Activated CD4-positive, alpha-beta T cell treated with anti-CD3 and anti-CD28 coated beads, Interleukin-2, amount 50 U/mL, for 24 hours (primary cell): ENCODE results near the gene CACNA1E.

Experiments
- DNase-seq, 2 donors: peaks; one replicate each; pipeline ENCODE4 v3.0.0-alpha.2; 2020; ENCODE audit warnings: low read depth in 1 of 2, low spot score in 1 of 2

CACNA1E gene

DNA sequence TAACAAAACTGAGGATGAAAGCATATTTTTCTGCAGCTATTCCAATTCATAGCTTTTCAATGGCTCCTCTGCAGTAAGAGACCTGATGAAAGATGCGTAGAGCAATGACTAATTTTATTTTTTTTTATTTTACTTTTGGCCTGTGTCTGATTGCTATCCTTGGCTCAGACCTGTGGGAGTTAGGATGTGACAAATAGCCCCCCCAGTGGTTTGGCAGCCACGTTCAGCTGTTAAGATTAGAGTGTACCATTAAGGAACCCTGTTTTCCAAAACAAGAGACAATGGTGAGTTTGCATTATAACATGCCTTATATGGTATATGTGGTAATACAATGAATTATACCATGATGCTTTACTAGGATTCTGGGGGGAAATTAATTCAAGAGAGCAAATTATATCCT lies 264.7 kb downstream of the CACNA1E start:
- DNase-seq: no peak

DNA sequence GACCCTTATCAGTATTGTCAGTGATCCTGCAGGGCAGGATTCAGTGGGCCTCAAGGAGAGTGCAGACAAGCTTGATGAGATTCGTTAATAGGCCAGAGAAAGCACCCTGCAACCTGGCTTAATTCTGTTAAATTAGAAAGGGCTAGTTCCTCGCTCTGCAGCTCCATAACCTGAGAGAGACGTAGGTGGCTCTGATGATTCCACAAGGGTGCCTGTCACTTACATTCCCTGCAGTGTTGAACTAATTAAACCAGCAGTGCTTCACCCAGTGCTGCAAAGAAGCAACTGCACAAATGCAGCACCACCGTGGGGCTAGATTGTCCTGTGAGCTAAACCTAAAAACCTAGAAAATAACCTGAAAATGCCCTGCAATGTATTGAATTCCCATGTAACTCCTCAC lies 270.8 kb downstream of the CACNA1E start:
- no peak for DNase-seq

DNA sequence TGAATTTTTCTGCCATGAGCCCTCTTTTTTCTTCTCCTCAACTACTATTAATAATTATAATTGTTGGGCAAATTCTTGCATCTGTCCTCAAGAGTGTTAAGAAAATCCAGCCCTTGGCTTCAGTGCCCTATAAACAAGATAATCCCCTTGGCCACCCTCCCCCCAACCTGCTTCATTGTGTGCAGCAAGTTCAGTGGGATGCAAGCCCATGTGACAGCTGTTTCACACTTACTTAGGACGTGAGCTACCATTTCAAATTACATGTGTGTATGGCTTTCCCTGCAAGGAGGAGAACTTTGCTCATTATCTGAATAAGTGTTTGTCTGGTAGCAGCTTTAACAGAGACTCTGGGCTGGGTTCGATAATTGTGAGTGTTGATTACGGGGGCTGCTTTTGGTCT lies 276.2 kb downstream of the CACNA1E start:
- no peak for DNase-seq

DNA sequence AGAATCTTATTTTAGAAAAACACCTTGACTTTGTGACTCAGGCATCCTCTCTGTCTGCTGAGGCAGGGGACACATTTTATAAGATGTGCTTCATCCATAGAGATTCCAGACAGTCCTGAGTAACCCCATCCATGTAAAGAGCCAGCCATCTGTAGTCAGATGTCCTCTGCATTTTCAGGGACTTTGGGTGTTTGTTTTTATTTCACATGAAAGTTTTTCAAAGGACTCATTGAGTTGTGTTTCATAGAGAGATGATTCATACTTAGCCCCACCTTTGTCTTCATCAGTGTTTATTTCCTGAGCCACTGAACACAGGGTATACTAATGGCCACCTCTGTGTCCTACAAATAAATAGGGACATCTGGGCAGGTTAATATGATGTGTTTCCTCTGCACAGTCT lies 280.4 kb downstream of the CACNA1E start:
- no peak for DNase-seq

DNA sequence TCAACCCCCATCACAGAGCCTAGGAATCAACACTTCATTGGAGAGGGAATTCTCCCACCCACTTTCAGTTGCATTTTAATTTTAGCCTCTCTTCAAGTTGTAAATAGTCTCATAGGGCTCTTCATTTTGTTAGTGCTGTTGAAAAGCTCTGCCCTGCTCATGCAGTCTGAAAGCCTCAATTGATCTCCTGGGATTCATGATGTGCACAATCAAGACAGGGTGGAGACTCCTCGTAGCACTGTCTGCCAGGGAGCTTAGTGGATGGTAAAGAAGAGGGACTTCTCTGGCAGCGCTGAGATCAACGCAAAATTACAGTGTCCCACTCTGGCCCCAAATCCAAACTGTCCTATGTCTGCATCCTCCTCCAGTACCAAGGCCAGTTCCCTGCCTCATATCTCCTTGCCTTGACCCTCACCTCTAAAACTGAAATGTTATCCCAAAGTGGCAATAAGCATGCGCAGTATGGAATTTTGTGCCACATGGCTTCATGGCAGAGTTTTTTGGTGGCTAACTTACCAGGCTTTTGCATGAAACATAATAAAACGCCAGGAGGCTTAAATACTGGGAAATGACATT lies 282.2 kb downstream of the CACNA1E start:
- no peak for DNase-seq

DNA sequence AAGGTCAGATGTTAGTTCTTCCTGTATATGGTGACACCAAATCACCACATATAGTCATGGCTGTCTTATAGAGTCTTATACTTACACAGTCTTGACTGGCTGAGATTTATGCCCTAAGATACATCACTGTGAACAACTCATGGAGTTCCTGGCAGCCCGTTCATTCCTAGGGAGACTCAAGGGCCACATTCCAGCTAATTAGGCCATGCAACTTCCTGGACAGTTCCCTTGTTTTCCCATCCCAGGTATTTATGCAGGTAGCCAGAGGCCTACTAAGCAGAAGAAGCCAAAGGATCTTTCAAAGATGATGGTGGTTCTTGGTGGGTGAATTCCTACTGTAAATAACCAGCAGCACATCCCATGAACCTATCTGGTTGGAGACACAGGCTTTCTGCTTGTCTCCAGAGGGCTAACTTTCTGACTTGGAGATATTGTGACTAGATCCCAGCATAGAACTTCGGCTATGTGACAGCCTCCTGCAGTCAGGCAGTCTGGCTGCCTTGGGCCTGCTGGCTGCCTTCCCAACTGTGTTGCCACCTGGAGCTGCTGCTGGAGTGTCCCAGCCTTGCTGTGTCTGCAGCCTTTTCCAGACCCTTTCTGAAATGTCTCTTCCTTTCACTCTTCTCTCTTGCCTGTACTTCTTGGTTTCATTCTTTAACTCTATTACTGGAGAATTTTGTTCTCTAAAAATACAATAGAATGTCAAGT lies 283.8 kb downstream of the CACNA1E start:
- no peak for DNase-seq

DNA sequence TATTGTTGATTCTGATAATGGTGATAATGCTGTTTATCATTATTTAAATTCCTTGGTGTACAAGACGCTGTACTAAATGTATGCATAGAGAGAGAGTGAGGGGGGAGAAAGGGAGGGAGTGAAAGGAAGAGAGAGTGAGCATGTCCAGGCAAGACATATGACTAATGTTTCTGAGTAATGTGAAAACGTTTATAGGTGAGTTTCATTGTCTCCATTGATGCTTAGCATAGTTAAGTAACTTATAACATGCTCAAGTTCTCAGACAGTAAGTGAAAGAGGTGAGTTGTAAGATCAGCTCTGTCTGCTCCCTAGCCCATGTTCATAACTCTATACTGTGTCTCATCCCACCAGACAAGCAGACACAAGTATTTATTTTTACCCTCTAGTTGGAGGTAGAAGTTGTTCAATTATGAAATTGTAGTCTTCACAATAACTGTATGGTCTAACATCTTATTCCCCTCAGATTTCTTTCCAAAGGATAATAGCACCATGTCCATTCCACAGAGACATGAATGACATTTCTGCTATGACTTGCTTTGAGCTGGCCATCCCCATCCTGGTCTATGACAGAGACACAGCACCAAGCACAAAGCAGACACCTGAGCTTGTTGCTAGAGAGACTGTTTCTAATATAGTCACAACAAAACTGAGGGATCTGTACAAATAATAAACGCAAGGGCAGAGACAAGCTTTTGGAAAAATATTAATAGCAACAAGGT lies 285.1 kb downstream of the CACNA1E start:
- no peak for DNase-seq

DNA sequence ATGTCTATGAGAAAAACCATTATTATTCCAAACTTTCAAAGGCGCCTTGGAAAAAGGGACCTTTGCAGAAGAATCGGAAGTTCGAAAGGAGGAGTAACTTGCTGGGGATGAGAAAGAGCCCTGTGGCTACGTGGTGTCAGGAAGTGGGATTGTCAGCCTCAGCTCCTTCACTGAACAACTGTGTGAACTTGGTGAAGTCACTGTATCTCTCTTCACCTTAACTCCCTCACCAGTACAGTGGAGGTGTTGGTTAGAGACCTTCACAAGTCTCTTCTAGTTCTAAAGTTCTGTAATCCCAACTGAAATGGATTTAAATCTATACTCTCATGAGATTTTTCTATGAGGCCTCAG lies 285.6 kb downstream of the CACNA1E start:
- no peak for DNase-seq

DNA sequence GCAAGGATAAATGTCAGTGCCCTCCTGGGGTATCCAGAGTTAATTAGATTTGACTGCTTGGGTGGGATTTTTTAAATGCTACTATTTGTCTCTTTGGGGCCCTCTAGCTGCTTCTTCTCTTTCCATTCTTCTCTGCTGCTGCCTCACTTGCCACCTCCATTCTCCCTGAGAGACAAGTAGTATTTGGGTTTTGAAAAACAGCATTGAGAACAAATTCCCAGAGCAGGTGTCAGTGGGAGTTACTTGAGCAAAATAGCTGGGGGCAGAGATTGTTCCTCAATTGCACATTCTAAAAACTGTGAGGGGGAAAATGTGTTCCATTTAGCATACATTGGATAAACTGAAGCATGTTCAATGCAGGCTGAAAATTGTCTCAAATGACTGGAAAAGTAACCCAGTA lies 286.5 kb downstream of the CACNA1E start:
- DNase-seq: no peak

DNA sequence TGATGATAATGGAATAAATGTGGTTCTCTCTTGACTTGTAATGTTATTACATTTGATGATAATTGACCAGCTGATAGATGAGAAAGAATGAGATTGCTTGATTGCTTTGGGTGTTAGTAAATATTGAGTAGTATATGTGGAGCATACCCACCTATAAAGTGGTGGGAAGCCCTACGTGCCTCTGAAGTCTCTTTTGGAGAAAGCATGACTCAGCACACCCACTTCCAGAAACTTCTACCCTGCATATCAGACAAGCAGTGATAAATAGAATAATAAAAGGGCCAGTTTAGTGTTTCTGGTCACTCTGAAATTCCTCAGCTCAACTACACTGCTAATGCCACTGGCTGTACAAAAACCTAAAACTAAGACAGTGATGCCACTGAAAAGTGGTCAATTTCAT lies 289.4 kb downstream of the CACNA1E start:
- no peak for DNase-seq

DNA sequence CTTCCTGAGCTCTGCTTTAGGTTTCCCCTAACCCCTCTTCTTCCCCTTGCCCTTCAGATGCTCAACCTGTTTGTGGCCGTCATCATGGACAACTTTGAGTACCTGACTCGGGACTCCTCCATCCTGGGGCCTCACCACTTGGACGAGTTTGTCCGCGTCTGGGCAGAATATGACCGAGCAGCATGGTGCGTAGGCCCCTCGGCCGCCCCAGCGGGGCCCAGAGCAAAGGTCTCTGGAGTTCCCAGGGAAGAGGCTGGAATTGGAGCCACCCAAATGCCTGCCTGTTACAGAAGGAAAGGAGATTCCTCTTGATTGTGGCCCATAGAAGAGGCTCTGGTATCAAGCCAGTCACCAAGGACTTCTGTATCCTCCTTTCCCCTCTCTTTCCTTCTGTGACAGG lies 292.7 kb downstream of the CACNA1E start:
- DNase-seq: no peak

DNA sequence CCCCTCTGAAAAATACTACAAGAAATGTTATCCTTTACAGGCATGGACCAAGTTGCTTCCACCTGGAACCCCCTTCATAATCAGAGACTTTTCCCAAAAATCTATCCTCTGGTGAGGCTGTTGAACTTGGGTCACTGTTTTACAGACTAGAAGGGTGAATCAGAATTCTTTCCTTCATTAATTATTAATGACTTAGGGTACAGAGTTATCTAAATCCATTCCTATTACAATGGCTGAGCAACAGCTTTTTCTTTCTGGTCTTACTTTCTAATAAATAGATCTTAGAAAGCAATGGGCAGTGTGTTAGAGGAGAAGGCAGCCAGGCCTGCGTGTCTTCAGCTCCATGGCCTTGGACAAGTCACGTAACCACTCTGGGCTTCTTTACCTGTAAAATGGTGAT lies 294.0 kb downstream of the CACNA1E start:
- no peak for DNase-seq

DNA sequence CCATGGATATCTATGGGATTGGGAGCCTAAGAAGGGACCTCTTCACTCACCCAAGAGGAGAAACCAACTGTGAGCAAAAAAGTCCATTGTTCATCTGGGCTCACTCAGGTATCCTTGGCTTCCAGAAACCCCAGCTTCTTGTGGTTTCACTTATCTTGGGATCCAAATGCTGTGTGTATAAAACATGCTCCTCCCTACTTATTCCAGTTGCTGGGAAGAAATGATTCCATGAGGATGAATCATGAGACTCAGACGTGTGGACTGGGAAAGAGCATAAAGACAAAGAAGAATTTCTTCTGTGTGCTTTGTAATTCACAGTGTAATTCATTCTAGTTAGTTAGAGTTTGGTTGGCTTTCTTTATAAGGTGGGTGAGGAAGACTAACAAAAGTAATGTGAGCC lies 294.5 kb downstream of the CACNA1E start:
- DNase-seq: no peak

DNA sequence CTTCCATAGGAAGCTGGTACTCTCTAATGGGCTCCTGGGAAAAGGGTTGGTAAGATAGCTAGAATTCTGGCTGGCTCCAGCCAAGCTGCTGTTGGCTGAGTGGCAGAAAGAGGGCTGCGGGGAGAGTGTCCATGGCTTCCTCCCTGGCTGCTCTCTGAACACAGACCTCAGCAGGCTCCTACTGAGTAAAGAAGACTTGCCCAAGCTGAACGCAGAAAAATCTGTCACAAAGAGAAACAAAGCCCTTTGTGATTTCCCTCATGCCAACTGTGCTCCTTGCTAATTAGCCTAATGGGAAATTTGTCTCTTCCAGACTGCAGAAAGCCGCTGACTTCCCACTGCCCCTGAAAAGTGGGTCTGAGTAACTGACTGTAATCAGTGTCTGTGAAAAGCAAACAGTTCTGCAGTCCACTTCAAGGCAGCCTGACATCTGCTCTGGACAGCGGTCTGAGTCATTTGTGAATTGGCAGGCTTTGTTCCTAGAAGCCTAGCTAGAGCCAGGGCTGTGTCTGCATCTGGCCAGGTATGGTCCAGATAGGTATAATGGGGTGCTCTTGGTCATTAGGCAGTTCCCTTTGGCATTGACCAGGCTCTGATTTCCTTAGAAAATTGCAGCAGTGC lies 295.4 kb downstream of the CACNA1E start:
- no peak for DNase-seq

DNA sequence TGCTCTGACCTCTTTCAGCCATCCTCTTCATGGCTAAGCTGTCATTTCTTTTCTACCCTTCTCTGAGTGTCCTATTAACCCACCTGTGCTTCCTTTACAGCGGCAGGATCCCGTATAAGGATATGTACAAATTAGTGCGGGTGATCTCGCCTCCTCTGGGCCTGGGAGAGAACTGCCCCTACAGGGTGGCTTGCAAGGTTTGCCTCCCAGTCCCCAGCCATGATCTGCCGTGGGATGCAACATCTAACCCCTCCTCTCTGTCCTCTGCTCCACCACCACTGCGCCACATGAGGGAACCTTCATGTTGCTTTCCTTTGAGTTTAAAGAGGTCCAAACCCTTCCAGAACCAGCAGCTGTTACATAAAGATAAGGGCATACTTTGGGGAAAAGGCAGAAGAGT lies 296.0 kb downstream of the CACNA1E start:
- no peak for DNase-seq

DNA sequence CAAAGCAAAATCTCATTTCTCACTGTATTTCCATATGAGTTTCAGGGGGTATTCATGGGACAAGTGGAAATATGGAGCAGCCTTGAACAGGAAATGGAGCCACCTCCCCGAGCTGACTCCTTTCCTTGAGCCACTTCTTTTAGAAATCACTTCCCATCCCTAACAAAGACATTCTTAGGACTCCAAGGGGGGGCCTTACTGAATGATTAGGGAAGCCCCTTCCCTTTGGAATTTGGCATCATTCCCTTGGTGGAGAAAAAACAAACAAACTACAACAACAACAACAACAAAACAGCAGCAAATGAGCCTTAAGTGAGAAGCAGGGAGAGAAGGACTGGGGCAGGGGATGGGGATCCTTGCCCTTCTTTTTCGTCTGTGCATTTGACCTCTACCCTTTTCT lies 299.9 kb downstream of the CACNA1E start:
- no peak for DNase-seq

DNA sequence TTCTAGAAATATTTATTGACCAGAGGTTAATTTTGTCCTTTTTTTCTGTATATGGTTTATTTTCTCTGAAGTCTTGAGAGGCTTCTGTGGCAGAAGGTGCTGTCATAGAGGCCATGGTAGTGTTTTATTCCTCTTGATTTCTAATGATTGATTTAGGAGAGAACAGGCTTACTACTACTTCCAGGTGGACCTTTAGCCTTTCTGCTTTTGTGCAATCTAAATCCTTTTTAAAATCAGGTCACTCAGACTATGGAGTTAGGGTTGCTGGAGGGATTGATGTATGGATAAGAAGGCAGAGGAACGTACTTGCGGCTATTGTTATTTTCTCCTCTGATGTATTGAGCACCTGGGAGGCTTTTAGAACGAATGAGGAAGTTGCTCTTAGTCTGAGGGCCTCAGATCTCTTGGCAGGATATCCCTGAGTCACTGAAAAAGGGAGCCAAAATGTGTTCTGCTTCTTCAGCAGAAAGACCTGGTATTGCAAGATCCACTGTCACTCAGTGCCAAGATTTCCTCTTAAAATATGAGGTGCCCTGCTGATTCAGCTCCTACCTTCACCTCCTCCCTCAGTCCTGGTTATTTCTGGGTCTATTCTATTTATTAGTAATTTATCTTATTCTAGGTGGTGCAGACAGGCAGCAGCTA lies 300.8 kb downstream of the CACNA1E start:
- no peak for DNase-seq

DNA sequence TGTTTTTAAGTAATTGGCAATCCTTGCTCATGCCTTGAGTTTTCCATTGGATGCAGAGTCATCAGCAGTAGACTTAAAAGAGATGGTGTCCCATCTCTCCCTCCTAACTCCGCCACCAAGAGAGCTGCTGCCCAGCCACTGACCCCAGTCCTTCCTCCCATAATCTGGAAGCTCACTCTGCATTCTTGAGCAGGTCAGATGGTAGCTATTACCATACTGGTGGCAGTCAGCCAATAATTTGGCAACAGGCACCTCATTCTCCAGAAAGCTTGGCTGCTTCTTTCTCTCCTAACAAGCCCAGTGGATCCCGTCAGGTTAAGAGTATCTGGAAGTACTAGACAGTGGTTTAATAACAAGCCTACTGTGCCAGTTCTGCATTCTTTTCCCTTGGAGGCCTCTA lies 306.1 kb downstream of the CACNA1E start:
- no peak for DNase-seq

DNA sequence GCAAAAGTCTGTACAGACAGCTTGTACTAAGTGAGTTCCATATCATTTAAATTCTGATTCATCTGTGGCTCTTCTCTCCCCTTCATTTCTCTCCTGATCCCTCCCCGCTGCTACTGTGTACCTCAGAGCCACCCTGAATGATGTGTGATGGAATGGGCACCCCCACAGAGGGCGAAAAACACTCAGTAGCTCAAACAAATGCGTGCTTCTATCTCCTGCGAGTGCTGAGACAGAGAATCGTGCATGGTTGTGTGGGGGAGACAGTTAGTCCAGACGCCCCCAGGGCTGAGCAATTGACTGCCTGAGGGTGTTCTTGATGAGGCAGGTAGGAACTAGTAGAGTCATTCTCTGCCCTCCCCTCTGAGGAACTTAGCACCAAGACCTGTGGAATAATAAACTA lies 308.4 kb downstream of the CACNA1E start:
- no peak for DNase-seq

DNA sequence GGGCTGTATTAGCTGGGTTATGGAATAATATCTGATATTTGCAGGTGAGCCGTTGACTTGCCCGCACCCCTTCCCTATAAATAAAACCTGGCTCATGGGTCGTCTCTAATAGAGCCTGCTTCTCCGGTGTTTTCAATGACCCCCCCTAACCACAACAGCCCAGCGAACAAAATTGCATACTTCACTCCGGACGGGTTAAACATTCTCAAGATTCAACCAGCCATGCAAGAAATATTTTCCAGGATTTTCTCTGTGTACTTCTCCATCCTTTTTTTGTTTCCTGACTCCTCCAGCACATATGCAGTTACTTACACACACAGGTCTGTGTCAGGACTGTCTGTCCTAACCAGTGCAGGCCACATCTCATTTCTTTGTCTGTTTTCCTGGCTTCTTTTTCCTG lies 310.5 kb downstream of the CACNA1E start:
- DNase-seq: no peak

DNA sequence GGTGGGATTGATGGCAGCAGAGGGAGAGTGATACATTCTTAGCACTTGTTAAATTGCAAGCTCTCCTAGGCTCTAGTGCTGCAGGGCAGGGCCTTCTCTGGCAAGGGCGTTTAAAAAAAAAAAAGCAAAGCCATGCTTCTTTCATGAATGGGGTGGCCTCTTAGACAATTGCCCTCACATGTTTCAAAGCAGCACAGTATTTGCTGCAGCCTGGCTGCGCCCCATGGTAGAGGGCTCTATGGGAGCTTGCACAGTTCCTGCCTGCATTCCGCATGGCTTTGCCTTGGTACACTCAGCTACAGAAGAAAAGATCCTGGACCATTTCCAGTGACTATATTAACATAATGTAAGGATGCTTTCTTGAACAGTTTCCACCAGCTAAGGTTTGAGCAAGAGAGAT lies 311.0 kb downstream of the CACNA1E start:
- no peak for DNase-seq
